Activated T-cell treated with anti-CD3 and anti-CD28 coated beads for 4 hours (primary cell): ENCODE results near the gene ADAMTS3.

Experiments used
- DNase-seq: peaks from one replicate; pipeline ENCODE4 v3.0.0-alpha.2; 2020

ADAMTS3 gene

GRCh38 chr4:72568959-72569718 lies at the start of gene ADAMTS3:
ADAMTS3 (minus strand) TSS chr4:72569221; CDS start chr4:72568762, 459 bp downstream.
- no peak for DNase-seq

- DNase-seq: no peak
Observed at GRCh38 chr4:72613959-72614358, 44.9 kb upstream of the ADAMTS3 start.

GRCh38 chr4:72606751-72607150 lies 37.7 kb upstream of the ADAMTS3 start:
- DNase-seq: no peak

- no peak for DNase-seq
Observed at GRCh38 chr4:72604324-72604723, 35.3 kb upstream of the ADAMTS3 start.

- no peak for DNase-seq
Observed at GRCh38 chr4:72602396-72603376, 33.7 kb upstream of the ADAMTS3 start.

- DNase-seq: no peak
Observed at GRCh38 chr4:72591547-72592454, 22.8 kb upstream of the ADAMTS3 start.

- no peak for DNase-seq
Observed at GRCh38 chr4:72587334-72587733, 18.3 kb upstream of the ADAMTS3 start.

- DNase-seq: no peak
Observed at GRCh38 chr4:72582853-72583252, 13.8 kb upstream of the ADAMTS3 start.

GRCh38 chr4:72577211-72577610 lies 8.2 kb upstream of the ADAMTS3 start:
- no peak for DNase-seq

GRCh38 chr4:72571337-72571736 lies 2.3 kb upstream of the ADAMTS3 start:
- no peak for DNase-seq

GRCh38 chr4:72569719-72570235 lies 756 bp upstream of the ADAMTS3 start:
- no peak for DNase-seq

- no peak for DNase-seq
Observed at GRCh38 chr4:72567821-72568675, 973 bp downstream of the ADAMTS3 start.

GRCh38 chr4:72567036-72567435 lies 2.0 kb downstream of the ADAMTS3 start:
- no peak for DNase-seq

GRCh38 chr4:72566464-72566972 lies 2.5 kb downstream of the ADAMTS3 start:
- no peak for DNase-seq

- no peak for DNase-seq
Observed at GRCh38 chr4:72564789-72565188, 4.2 kb downstream of the ADAMTS3 start.

- DNase-seq: no peak
Observed at GRCh38 chr4:72564184-72564583, 4.8 kb downstream of the ADAMTS3 start.

GRCh38 chr4:72558655-72559054 lies 10.4 kb downstream of the ADAMTS3 start:
- DNase-seq: no peak

- no peak for DNase-seq
Observed at GRCh38 chr4:72557021-72557420, 12.0 kb downstream of the ADAMTS3 start.

GRCh38 chr4:72555377-72555831 lies 13.6 kb downstream of the ADAMTS3 start:
- DNase-seq: no peak

GRCh38 chr4:72553540-72554337 lies 15.3 kb downstream of the ADAMTS3 start:
- DNase-seq: no peak
